ENCODE measurements around the gene GEN1. TPM values are rescaled to one million over a fixed set of nuclear protein-coding genes. Genes with fewer than 3 reads are reported as not detected.
A peak's percentile ranks its signal among the peaks of the same experiment; 100 is the strongest.

GEN1 gene
- total RNA-seq, 1 experiment from 2014 or later = 23.7 TPM

- Mint-ChIP-seq H3K27me3 (ENCODE audit: low read depth) (no peaks in the 10 kb centered on the region), H3K27ac (no peak overlapping the region), H3K36me3 (no peaks in the 10 kb centered on the region), H3K9me3 (no peaks in the 10 kb centered on the region), H3K4me1 (peaks cover 61% of the 10 kb centered on the region), H3K4me3 (peak overlapping the region; percentile 93)
- DNase-seq (ENCODE audit: low spot score) (no peak), ATAC-seq (no peak)
- no peak for TF ChIP-seq EMX1 (CRISPR knock-in tag; IDR thresholded peaks at IDR 0.05)
- no peak for TF ChIP-seq IRF2 (CRISPR knock-in tag; IDR thresholded peaks at IDR 0.05; ENCODE audit: borderline replicate concordance, low read depth)
- no peak for TF ChIP-seq NR3C1 (CRISPR knock-in tag; conservative IDR thresholded peaks at IDR 0.05; ENCODE audit: low read depth)
- no peak for TF ChIP-seq USF1 (CRISPR knock-in tag; IDR thresholded peaks at IDR 0.05)
- TF ChIP-seq SOX15 (CRISPR knock-in tag; IDR thresholded peaks at IDR 0.05) = no peak
- no peak for TF ChIP-seq ESRRA (CRISPR knock-in tag; IDR thresholded peaks at IDR 0.05; ENCODE audit: borderline replicate concordance)
- TF ChIP-seq NFATC4 (CRISPR knock-in tag; IDR thresholded peaks at IDR 0.05) = no peak
- TF ChIP-seq ZBTB43 (CRISPR knock-in tag; IDR thresholded peaks at IDR 0.05) = no peak
- TF ChIP-seq SMAD4 (CRISPR knock-in tag; IDR thresholded peaks at IDR 0.05) = no peak
- no peak for TF ChIP-seq MYBL2 (CRISPR knock-in tag; IDR thresholded peaks at IDR 0.05)
- TF ChIP-seq CTCF (IDR thresholded peaks at IDR 0.05) = no peak
- ChIA-PET CTCF (interaction anchor here (1.6 kb wide), 1 partner anchor 81 kb away, joined by 7 read pairs; no protein-coding TSS in a partner anchor), POLR2A (no interaction called here)
These were observed 1.7 kb upstream of the GEN1 start for GRCh38 chr2:17752246-17752645.

- Mint-ChIP-seq H3K4me1 (peaks cover 55% of the 10 kb centered on the region), H3K36me3 (no peaks in the 10 kb centered on the region), H3K4me3 (peak overlapping the region; percentile 93), H3K27ac (peak overlapping the region; percentile 64), H3K27me3 (ENCODE audit: low read depth) (no peaks in the 10 kb centered on the region), H3K9me3 (no peaks in the 10 kb centered on the region)
- DNase-seq (ENCODE audit: low spot score) (peak; percentile 53), ATAC-seq (peak; percentile 66)
- ChIA-PET CTCF (interaction anchor here (0.6 to 1.3 kb wide), 5 partner anchors 14 to 165 kb away, joined by 3 to 5 read pairs (median 3); no protein-coding TSS in a partner anchor), POLR2A (interaction anchor here (0.6 kb wide), 1 partner anchor 124 kb away, joined by 3 read pairs; no protein-coding TSS in a partner anchor)
- TF ChIP-seq E2F5 (CRISPR knock-in tag; IDR thresholded peaks at IDR 0.05) (peak; percentile 35; the same call in 1 of the 2 replicates), IRF1 (CRISPR knock-in tag; IDR thresholded peaks at IDR 0.05) (no peak), ELF4 (CRISPR knock-in tag; IDR thresholded peaks at IDR 0.05; ENCODE audit: low read depth) (0 out of 2 replicates have a peak, but pooled peaks have one; percentile 46), KAT7 (CRISPR knock-in tag; IDR thresholded peaks at IDR 0.05; ENCODE audit: borderline replicate concordance) (0 out of 2 replicates have a peak, but pooled peaks have one; percentile 78), MAX (CRISPR knock-in tag; IDR thresholded peaks at IDR 0.05) (peak; percentile 80; the same call in 1 of the 2 replicates), USF1 (CRISPR knock-in tag; IDR thresholded peaks at IDR 0.05) (peak; percentile 40; the same call in 1 of the 2 replicates), HMGA2 (CRISPR knock-in tag; IDR thresholded peaks at IDR 0.05) (no peak), ARID4B (CRISPR knock-in tag; IDR thresholded peaks at IDR 0.05; ENCODE audit: borderline replicate concordance) (peak; percentile 78; the same call in 1 of the 2 replicates), IRF2 (CRISPR knock-in tag; IDR thresholded peaks at IDR 0.05; ENCODE audit: borderline replicate concordance, low read depth) (no peak), USF2 (CRISPR knock-in tag; IDR thresholded peaks at IDR 0.05) (peak; percentile 24; the same call in 1 of the 2 replicates), FOXP1 (CRISPR knock-in tag; IDR thresholded peaks at IDR 0.05; ENCODE audit: borderline replicate concordance) (peak; percentile 38; the same call in 1 of the 2 replicates)
These were observed 791 bp upstream of the GEN1 start for GRCh38 chr2:17752892-17753802.

Data from WTC11 (cell line).